HL-60/S4 (cell line): Measurements from ENCODE around the gene SPEM2.
"Not testable (repeated sequence)": the region's sequence is repeated elsewhere in the genome, so short reads cannot be mapped to it uniquely, and the experiment has no call there.

Experiments used
- in situ Hi-C: fragments of 300-500 bp; cut with MboI; formaldehyde crosslinking; loops from 2 replicates; pipeline ENCODE4 v1.14.3; 2022; ENCODE audit warnings: low sequenced_read_pairs

SPEM2 gene

GRCh38 chr17:7468804-7469389 is 43.5 kb downstream of the SPEM2 start:
- in situ Hi-C loops: no loop called here

DNA sequence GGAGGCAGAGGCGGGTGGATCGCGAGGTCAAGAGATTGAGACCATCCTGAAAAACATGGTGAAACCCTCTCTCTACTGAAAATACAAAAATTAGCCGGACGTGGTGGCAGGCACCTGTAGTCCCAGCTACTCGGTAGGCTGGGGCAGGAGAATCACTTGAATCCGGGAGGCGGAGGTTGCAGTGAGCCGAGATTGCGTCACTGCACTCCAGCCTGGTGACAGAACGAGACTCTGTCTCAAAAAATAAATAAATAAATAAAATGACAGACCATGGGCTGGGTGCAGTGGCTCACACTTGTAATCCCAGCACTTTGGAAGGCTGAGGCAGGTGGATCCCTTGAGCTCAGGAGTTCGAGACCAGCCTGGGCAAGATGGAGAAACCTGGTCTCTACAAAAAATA is 44.4 kb downstream of the SPEM2 start:
- in situ Hi-C loops: not testable (repeated sequence)

- in situ Hi-C loops: not testable (repeated sequence)
Measured at GRCh38 chr17:7470457-7470973, 45.1 kb downstream of the SPEM2 start.

GRCh38 chr17:7471729-7472128 is 46.3 kb downstream of the SPEM2 start:
- in situ Hi-C loops: no loop called here

- in situ Hi-C loops: not testable (repeated sequence)
Measured at GRCh38 chr17:7474767-7475166, 49.4 kb downstream of the SPEM2 start.

DNA sequence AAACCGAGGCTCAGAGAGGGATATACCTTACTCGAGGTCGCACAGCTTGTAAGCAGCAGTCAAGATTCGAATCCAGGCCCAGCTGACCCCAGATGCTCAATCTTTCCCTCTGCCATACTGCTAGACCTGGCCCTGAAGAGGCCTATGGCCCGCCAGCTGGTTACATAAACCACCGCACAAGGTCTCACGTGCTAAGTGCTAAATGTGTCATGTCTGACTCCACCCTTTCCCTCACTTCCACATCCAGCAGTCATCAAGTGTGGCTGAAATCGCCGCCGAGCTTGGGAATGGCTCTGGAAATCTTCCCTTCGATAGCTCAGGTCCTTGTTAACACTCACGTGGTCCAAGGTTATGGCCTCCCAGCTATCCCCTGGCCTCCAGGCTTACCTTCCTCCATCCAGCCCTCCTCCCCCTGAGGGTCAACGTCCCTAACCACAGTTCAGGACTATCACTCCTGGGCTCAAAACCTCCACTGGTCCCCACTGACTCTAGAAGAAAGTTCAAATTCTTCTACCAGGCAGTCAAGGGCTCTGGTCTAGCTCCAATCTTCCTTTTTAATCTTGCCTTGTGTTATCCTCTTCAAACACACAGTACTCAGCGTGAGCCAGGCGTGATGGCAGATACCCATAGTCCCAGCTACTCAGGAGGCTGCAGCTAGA is 50.5 kb downstream of the SPEM2 start:
- in situ Hi-C loops: no loop called here

- in situ Hi-C loops: no loop called here
Measured at GRCh38 chr17:7476494-7476893, 51.1 kb downstream of the SPEM2 start.

DNA sequence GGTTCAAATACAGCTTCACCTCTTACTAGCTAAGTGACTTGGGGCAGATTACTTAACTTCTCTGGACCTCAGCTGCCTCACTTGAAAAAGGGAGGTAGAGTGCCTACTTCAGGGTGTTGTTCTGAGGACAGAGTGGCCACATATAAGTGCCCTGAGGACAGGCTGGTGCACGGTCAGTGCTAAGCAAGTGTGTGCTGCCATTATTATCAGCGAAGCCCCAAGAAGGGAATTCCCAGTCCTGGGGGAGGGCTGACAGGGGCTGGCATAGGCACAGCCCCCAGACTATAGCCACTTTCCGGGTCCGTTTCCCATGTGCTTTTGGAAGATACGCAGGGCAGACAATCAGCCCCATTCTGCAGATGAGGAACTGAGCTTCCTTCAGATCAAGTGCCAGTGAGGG is 51.5 kb downstream of the SPEM2 start:
- in situ Hi-C loops: no loop called here
